ENCODE measurements around the gene GUCY1B1. TPM values are rescaled to one million over a fixed set of nuclear protein-coding genes. Genes with fewer than 3 reads are reported as not detected.

The GUCY1B1 gene
- polyA plus RNA-seq, 4 donors: 59.6 to 77.0 (median 68.3) TPM

DNA sequence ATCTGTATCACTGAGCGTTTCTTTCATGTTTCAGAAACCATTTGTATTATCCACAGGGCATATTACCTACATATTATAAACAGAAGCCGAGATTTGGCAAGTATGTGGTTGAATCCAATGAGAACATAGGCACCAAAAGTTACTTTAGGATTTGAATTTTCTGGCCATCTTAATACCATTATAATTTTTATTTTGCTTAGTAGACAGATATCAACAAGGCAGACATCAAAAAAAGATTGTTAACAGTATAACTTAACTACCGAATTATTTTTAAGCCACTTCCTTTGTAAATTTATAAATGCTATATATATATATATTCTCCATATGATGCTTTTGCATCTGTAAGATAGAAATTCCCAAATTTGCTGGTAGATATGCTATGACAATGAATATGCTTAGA, 2.2 kb downstream of the GUCY1B1 start:
- DNase-seq (ENCODE audit: low read depth in 4 of 4, low spot score in 2 of 4): no peak

DNA sequence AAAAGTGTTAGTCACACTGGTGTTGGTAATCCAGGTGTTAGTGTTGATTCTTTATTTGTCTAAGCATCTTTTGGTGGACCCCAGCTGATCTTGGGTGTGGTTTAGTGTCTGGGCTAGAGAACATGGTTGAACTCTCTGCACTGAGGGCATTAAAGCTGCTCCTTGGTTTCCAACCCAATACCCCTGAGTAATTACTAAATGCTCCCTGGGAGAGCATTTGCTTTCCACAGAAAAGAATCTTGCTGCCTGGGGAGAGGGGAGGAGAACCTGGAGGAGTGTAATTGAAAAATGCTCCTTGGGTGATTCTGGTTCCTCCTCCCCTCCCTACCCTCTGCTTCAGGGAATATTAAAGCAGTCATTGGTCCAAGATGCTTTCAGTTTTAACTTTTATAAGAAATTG, 3.1 kb downstream of the GUCY1B1 start:
- no peak for DNase-seq (ENCODE audit: low read depth in 4 of 4, low spot score in 2 of 4)

DNA sequence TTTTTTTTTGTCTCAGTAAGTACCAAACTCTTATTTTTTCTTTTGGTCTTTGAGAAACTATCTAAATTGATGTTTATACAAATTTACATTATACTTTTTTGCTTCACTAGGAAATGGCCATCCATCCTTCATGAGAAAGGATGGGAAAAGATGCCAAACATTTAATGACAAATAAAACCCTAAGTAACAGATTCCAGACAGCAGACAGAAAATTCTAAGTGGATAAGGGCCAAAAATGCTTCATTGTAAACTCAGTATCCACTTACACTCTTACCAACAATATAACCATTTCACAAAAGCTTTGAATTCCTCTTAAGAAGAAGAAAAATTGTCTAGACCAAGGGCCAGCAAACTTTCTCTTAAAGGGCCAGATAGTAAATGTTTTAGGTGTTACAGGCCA, 3.5 kb downstream of the GUCY1B1 start:
- no peak for DNase-seq (ENCODE audit: low read depth in 4 of 4, low spot score in 2 of 4)

DNA sequence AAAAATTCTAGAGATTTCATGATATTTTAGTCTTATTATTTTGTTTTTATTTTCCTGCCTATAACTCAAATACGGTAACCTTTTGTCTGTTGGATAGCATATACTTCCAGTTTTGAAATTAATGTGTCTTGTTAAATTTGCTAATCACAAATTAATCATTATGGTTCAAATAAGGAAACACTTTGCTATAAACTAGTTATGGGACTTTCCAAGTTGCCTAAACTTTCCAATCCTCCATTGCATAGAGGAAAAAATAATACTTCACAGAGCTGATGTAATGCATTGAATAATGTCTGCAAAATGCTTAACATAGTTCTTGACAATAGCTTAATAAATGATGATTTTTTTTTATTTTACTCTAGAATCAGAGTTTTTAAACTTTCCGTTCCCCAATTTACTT, 4.7 kb downstream of the GUCY1B1 start:
- DNase-seq (ENCODE audit: low read depth in 4 of 4, low spot score in 2 of 4): no peak

DNA sequence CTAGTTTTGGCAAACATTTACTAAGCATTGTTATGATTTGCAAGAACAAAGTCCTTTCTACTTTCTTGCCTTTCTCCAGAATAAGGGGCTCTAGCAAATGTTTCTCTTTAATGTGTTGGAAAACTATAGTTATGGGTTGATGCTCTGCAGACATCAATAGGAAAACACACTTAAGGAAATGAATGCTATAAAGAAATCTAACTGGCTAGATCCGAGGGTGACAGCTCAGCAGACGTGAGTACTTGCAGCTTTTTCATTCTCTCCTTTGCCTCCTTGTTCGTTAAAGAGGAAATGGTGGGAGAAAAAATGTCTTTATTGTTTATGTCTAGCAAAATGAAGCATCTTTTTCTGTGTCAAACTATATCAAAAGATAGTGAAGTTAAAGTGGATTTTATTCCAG, 6.3 kb downstream of the GUCY1B1 start:
- DNase-seq (ENCODE audit: low read depth in 4 of 4, low spot score in 2 of 4): no peak

DNA sequence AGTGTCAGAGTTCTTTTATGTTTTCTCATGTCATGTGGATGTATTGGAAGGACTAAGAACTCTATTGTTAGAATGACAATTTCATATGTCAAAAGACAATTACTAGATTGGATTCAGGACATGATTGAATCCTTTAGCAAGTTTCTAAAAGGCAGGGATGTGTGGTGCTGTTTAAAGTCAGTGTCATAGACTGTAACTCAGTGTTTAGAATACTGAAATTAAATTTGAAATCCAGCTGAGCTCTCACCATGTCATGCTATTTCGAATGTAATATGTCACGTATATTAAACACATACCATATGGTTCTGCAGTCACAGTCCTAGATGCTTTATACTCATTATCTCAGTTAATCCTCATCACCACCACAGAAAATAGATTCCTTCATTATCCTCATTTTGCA, 7.8 kb downstream of the GUCY1B1 start:
- no peak for DNase-seq (ENCODE audit: low read depth in 4 of 4, low spot score in 2 of 4)

DNA sequence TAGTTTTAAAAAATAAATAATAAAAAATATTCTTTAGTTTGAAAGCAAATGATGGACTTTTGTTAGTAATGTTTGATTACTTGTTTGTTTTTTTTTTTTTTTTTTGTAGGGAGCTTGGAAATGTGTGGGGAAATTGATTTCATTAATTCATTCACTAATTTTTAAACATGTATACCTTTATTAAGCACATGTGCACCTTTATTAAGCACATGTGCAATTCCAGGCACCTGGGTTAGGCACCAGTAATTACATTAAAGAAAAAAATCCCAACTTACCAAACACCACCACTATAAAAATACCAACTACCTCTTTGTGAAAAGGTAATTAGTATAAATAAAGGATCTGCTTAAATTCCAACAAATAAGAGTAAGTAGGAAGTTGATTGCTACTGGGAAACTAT, 9.5 kb downstream of the GUCY1B1 start:
- DNase-seq (ENCODE audit: low read depth in 4 of 4, low spot score in 2 of 4): no peak

DNA sequence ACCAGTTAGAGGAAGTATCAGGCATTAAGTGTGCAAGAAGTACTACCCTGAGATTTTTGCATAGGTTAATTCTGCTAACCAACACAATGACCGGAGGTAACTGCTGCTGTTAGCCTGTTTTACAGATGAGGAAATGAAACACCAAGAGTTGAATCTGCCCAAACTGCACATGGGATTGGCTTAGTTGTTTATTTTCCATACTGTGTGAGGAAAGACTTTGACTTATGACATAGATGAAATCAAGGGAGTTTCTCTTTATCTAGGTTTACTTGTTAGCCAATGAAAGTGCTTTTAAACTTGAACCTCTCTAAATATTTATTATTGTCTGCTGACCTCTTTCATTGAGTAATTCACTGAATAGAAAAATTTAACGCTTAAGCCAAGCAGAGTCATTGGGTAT, 10.3 kb downstream of the GUCY1B1 start:
- DNase-seq (ENCODE audit: low read depth in 4 of 4, low spot score in 2 of 4): no peak

DNA sequence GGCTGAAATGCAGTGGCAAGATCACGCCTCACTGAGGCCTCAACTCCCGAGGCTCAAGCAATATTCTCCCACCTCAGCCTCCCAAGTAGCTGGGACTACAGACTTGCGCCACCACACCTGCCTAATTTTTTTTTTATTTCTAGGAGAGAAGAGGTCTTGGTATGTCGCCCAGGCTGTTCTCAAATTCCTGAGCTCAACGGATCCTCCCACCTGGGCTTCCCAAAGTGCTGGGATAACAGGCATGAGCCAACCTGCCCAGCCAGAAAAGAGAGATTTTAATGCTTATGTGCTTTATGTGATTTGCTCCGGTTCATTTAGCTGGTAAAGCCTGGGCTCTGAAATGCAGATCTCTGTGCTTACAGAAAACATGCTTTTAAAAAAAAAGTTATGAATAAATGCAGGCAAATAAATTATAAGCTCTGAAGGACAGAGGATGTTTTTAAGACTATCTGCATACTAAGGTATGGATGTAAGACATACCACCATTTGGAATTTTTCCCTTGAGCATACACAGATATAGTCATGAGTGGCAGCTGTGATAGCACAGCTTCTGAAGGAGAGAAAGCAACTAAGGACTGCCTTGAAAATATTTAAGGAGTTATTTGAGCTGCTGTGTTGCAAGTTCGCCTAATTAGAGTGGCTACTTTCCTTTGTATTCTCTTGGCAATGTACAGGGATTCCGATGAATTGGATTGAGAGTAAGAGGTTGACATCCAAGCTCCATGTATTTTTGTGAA, 13.8 kb downstream of the GUCY1B1 start:
- no peak for DNase-seq (ENCODE audit: low read depth in 4 of 4, low spot score in 2 of 4)

DNA sequence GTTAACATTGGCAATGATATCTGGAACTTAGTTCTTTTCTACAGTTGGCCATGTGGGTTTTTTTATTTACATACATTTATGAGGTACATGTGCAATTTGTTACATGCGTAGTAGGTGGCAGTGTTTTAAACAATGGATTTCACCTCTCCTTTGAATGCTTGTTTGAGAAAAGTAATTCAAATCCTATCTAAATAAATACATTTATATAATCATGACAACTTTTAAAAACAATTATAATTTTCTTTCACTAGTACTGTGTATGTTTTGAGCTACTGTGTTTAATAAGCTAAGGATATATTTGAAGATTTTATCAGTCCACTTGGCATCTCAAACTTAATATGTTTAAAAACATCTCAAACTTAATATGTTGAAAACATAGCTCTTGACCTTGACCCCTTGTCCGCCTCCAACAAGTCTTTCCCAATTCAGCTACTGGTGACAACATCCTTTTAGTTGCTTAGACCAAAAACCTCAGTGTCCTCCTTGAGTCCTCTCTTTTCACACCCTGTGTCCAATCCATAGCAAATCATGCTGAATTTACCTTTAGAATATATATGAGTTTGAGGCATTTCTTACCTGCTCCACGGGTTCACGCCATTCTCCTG, 14.5 kb downstream of the GUCY1B1 start:
- no peak for DNase-seq (ENCODE audit: low read depth in 4 of 4, low spot score in 2 of 4)

DNA sequence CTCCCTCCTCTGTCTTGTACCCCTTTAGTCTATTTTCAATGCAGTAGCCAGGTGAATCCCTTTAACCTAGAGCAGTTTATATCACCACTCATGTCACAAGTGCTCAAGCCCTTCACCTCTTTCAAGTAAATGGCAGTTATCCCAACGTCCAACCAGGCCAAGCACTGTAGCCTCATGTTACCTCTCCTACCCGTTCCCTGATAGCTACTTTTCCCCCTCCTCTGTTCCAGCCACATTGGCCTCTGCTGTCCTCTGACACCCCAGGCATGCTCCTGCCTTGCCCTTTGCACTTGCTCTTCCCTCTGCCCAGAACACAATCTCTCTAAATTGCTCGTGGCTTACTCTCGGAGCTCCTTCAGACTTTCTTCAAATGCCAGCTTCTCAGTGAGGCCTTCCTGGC, 15.2 kb downstream of the GUCY1B1 start:
- no peak for DNase-seq (ENCODE audit: low read depth in 4 of 4, low spot score in 2 of 4)

DNA sequence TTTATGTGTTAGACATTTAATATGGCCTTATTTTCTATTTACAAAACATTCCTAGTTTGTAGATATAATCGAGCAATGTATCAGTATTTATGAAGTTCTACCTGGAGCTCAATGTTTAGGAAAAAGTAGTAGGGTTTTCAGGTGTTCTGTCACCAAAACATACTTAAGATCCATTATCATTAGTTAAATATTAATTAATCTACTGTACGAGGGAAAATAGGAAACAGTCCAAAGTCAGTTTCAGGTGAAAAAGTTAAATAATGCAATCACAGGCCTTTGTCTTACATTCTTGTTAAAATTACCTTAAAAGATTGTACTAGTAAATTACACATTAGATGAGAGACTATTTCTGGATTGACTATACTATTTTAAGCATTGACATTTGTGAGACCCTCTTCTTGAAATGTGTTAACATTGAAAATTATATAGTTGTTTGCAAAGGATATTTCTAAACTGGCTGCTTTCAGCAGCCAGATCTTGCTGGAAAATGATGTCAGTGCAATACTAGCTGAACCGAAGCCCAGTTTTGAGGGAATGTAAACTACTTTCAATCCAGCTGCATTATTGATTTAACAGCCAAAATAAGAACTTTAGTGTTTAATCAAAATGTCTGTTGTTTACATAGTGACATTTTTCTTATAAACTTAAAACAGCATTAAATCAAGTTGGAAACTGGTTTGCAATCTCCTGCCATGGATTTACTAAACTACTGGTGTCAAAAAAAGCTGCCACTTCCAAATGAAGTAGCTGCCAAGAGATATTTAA, 19.3 kb downstream of the GUCY1B1 start:
- peak in 1 of 4 donors; percentile 32 for DNase-seq (ENCODE audit: low read depth in 4 of 4, low spot score in 2 of 4)

DNA sequence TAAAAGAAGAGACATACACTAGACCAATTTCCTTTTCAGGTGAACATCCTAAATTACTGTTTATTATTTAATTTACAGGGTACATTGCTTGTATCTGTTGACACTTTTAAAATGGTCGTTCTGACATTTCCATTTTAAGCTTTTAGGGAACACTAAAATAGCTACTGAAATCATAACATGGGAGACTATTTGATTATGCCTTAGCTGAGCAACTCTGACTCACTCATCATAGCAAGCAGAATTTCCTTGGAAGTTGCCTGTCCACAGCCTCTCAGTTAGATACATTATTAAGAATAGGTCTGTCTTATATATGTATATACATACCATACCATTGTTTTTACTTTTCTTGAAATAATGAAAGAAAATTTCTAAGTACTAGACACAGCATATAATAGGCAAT, 22.0 kb downstream of the GUCY1B1 start:
- DNase-seq (ENCODE audit: low read depth in 4 of 4, low spot score in 2 of 4): no peak

DNA sequence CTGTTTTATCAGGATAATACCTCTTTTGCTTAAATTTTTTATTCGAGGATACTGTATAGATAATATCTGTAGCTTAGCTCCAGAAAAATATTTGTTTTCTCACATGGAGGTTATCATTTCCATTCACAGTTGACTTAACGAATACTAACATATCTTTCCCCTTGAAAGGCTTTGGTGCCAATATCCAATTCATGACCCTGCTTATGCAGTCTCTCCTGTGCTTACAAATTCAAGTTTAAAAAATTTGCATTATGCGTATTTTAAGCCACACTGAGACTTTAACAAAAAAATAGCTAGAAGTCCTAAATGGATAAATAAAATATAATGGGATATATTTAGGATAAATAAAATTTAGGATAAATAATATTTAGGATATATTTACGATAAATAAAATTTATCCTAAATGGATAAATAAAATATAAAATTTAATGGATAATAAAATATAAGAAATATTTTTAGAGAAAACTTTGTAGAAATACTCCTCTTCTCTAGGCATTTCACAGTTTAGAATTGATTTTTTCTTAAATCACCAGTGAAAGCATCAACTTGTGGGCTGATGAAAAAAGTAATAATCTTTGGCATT, 22.5 kb downstream of the GUCY1B1 start:
- DNase-seq (ENCODE audit: low read depth in 4 of 4, low spot score in 2 of 4): no peak

DNA sequence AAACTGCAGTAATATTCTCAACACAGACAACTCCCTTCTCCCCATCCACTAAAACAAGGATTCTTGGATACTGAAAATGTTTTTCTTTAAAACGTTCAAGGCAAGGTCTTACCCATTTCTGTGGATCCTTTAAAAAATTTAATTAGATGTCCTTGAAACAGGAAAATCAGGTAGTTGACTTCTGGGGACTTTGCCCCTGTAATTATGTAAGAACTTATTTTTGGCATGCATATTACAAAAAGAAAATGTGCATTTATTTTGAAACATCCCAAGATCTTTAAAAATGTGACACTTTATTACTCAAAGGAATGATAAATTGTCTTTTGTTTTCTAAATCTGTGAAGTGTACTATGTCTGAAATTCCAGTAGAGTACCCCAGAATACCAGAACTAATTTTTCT, 25.8 kb downstream of the GUCY1B1 start:
- DNase-seq (ENCODE audit: low read depth in 4 of 4, low spot score in 2 of 4): no peak

DNA sequence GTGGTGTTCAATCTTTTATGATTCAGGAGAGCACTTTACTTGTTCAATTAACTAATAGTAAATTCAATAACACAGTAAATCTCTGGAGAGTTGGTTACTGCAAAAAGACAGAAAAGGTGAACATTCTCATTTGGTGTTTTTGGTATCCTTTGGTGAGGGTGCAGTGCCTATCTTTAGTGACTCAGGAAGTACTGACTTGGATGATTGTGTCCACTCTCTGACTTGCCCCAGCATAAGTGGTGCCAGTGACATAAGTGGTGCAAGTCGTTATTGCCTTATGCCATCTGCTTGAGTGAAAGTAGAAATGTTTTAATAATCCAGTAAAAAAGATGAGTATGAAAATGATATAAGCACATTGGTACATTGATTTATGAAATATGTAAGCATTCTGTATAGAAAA, 27.0 kb downstream of the GUCY1B1 start:
- no peak for DNase-seq (ENCODE audit: low read depth in 4 of 4, low spot score in 2 of 4)

DNA sequence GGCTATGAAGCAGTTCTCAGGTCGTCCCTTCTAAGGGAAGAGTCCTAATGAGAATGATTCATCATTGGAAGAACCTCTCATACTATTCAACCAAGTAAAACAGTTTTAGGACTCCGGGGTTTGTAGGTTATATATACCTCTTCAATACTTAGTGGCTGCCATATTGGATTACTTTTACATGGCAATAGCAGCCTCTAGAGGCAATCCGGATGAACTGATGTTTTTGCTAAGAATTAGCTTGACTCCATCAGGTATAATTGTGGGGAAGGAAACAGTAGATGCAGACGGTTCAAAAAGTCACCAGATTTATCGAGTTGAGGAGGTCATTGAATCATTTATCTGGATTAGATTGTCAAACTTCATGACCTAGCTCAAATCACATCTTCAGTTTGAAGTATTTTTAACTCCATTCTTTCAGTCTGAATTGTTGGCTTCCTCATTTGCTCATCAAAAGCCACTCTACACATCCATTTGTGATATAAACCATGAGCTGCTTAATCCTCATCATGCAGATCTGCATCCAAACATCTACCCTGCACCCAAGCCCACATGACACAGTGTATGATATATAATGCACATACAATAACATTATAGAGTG, 28.4 kb downstream of the GUCY1B1 start:
- peak in 1 of 4 donors; percentile 54 for DNase-seq (ENCODE audit: low read depth in 4 of 4, low spot score in 2 of 4)

DNA sequence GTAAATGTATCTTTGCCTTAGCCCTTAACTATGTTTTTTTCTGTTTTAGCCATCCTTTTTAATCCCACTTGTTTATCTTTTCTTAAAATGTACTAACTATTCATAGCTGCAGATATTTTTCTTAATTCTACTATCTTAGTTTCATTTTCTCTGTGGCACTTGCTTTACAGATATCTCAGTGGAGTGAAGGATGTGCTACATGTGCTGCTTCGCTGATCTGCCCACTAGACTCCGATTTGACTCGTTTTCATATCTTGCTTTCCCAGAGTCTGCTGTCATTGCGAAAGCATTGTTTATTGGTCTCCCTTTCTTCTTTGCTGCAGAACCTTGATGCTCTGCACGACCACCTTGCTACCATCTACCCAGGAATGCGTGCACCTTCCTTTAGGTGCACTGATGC, 30.6 kb downstream of the GUCY1B1 start:
- DNase-seq (ENCODE audit: low read depth in 4 of 4, low spot score in 2 of 4): no peak

DNA sequence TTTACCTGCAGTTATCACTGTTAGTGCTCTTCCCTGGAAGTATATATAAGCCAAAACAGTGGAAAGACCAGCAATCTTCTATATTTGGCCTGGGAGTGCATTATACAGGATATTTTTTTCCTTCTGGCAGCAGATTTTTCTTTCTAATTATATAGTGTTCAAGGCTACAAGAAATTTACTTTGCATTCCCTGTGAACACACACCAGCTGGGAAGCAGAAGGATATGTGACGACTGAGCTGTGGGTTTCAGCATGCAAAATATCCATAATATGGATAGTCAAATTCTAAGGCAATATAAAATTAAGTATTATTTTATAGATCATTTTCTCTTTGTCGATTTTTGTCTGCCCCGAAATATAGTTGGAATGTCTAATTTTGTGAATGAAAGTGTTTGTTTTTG, 31.2 kb downstream of the GUCY1B1 start:
- no peak for DNase-seq (ENCODE audit: low read depth in 4 of 4, low spot score in 2 of 4)

DNA sequence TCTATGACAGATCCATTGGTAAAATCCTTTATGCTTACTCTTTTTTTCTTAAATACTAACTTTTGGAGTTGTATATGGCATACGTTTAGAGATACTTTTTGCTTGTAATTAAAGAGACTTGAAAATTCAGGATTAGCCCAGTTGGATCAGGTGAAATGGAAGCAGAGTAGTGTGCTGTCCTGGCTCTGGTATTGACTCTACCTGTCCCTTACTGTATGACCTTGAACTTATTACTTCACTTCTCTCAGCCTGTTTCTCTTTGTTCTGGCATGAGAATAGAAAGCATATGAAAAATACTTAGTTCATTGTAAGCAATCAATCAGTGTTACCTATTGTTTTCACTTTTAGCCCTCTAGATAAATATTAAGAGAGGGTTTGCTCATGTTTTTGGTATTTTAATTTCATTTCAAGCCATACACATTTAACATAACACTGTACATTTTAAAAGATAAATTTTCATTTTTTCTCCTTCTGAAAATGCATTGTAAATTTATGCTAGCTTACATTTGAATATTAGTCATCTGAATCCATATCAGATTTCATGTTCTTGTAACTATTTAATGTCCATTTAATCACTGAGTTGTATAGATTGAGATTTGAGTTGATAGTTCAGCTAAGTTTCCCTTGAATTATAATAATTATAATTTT, 35.9 kb downstream of the GUCY1B1 start:
- no peak for DNase-seq (ENCODE audit: low read depth in 4 of 4, low spot score in 2 of 4)

DNA sequence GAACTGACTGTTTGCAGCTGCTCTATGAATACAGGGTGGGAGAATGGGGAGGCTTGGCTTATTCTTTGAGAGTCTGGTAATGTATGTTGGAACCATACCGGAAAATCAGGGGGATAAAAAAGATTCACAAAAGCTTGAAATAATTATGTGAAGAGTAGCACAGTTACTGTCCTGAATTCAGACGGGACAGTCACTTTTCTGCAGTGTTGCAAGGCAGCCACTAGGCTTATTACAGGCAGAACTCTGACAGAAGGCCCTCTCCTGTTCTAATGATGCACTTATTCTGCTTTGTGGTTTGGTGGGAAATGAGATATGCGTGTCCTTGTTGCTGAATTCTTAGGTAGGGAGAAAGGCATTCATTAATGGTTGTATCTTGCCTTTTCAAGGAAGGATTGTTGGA, 37.2 kb downstream of the GUCY1B1 start:
- DNase-seq (ENCODE audit: low read depth in 4 of 4, low spot score in 2 of 4): no peak

All from left renal cortex interstitium (tissue), 4 donors.